A673 (cell line): ENCODE results near the gene PEX1. TPM values are rescaled to one million over a fixed set of nuclear protein-coding genes. Genes with fewer than 3 reads are reported as not detected.
A peak's percentile ranks its signal among the peaks of the same experiment; 100 is the strongest.

Source experiments
- BruUV-seq: library from RNA; stranded (reverse); fragments of 400-500 nt; replicated peaks from 2 replicates; lab custom pipeline; 2021; lab: Mats Ljungman, UMichigan
- CTCF ChIA-PET: fragments of 300-600 bp; sonication (Branson Sonifier 250); formaldehyde crosslinking; loops from one replicate; lab custom pipeline; 2022; ENCODE audit warnings: antibody characterized with exemption; lab: Charles Lee
- POLR2A ChIA-PET: fragments of 300-600 bp; sonication (Branson Sonifier 250); formaldehyde crosslinking; loops from one replicate; lab custom pipeline; 2022; ENCODE audit warnings: antibody characterized with exemption; ENCODE audit not compliant: low non-redundant PET; lab: Charles Lee
- DNase-seq: peaks from one replicate; pipeline ENCODE4 v3.0.0-alpha.2; 2015; ENCODE audit warnings: low spot score
- H3K27ac ChIP-seq: fragments of 200-600 bp; sonication (generic); 2 replicates; pipeline ENCODE4 v1.5.1; 2016; ENCODE audit warnings: mixed run types, low read depth, mild to moderate bottlenecking, mixed read lengths, antibody characterized with exemption, low read length; ENCODE audit not compliant: poor library complexity, severe bottlenecking
- H3K27me3 ChIP-seq: fragments of 200-600 bp; sonication (generic); replicated peaks from 2 replicates; pipeline ENCODE4 v1.6.1; 2017; ENCODE audit warnings: mixed run types, low read depth, mild to moderate bottlenecking, mixed read lengths, antibody characterized with exemption, low read length; ENCODE audit not compliant: insufficient read depth, poor library complexity
- H3K36me3 ChIP-seq: fragments of 200-600 bp; sonication (generic); 2 replicates; pipeline ENCODE4 v1.6.1; 2016; ENCODE audit warnings: mixed run types, mild to moderate bottlenecking, mixed read lengths, antibody characterized with exemption, low read length; ENCODE audit not compliant: insufficient read depth, poor library complexity, severe bottlenecking
- H3K4me1 ChIP-seq: fragments of 200-600 bp; sonication (generic); 2 replicates; pipeline ENCODE4 v1.6.1; 2017; ENCODE audit warnings: mixed run types, mild to moderate bottlenecking, mixed read lengths, antibody characterized with exemption, low read length; ENCODE audit not compliant: insufficient read depth, poor library complexity, severe bottlenecking
- H3K4me3 ChIP-seq: fragments of 200-600 bp; sonication (generic); 2 replicates; pipeline ENCODE4 v1.5.1; 2016; ENCODE audit warnings: low read depth, mixed run types, mild to moderate bottlenecking, mixed read lengths, low read length; ENCODE audit not compliant: poor library complexity, severe bottlenecking
- H3K9me3 ChIP-seq: fragments of 200-600 bp; sonication (generic); 2 replicates; pipeline ENCODE4 v1.6.1; 2016; ENCODE audit warnings: mixed run types, low read depth, mild to moderate bottlenecking, mixed read lengths, antibody characterized with exemption, low read length; ENCODE audit not compliant: poor library complexity, severe bottlenecking
- CTCF ChIP-seq: fragments of 300-800, 200-600 bp; sonication (generic); conservative IDR thresholded peaks from 2 replicates; pipeline ENCODE4 v1.5.1; 2017; ENCODE audit warnings: low read depth, mild to moderate bottlenecking, antibody characterized with exemption, low read length, moderate library complexity, mixed read lengths
- EZH2 ChIP-seq: fragments of 200-600 bp; sonication (generic); IDR thresholded peaks from 2 replicates; pipeline ENCODE4 v1.6.1; 2017; ENCODE audit warnings: borderline replicate concordance, low read depth, mild to moderate bottlenecking, mixed read lengths, antibody characterized with exemption, low read length; ENCODE audit not compliant: poor library complexity, severe bottlenecking
- intact Hi-C: fragments of 100-400 bp; cut with micrococcal nuclease; formaldehyde crosslinking; loops from one replicate; pipeline ENCODE4 v1.10.0; 2022; ENCODE audit not compliant: unreplicated experiment
- total RNA-seq: library from RNA; stranded (reverse); gene quantifications from 2 replicates; pipeline ENCODE4 v1.2.3, GENCODE V29; 2021

PEX1 gene
- total RNA-seq, 1 experiment from 2014 or later = 9.0 TPM

- no peaks in the 10 kb centered on the region for H3K36me3 ChIP-seq
- ChIA-PET POLR2A (no interaction called here), CTCF (no interaction called here)
- no peaks in the 10 kb centered on the region for H3K9me3 ChIP-seq
- no peak for TF ChIP-seq EZH2
- no peak for TF ChIP-seq CTCF
- H3K4me3 ChIP-seq = no peak overlapping the region
- no peak for DNase-seq
- no peak overlapping the region for H3K27ac ChIP-seq
- intact Hi-C loops = no loop called here
- no peaks in the 10 kb centered on the region for H3K27me3 ChIP-seq
- no TSS peak for BruUV-seq
- no peaks in the 10 kb centered on the region for H3K4me1 ChIP-seq
Measured at GRCh38 chr7:92520024-92520423, 8.3 kb downstream of the PEX1 start.

- TF ChIP-seq EZH2 = no peak
- TSS peak; percentile 31 for BruUV-seq
Measured at GRCh38 chr7:92517631-92518030, 10.7 kb downstream of the PEX1 start.

GRCh38 chr7:92513167-92513902, 15.0 kb downstream of the PEX1 start:
- DNase-seq = no peak
- Histone ChIP-seq H3K4me1 (no peaks in the 10 kb centered on the region), H3K27ac (no peak overlapping the region), H3K9me3 (no peaks in the 10 kb centered on the region), H3K36me3 (no peaks in the 10 kb centered on the region), H3K27me3 (no peaks in the 10 kb centered on the region), H3K4me3 (no peak overlapping the region)
- TF ChIP-seq EZH2 = no peak
- no peak for TF ChIP-seq CTCF
- no TSS peak for BruUV-seq
- POLR2A ChIA-PET = no interaction called here
- CTCF ChIA-PET = no interaction called here
- intact Hi-C loops = no loop called here

More at GRCh38 chr7:92517631-92518030, 10.7 kb downstream of the PEX1 start:
- Histone ChIP-seq H3K9me3 (no peaks in the 10 kb centered on the region), H3K4me3 (no peak overlapping the region), H3K27ac (no peak overlapping the region), H3K27me3 (no peaks in the 10 kb centered on the region), H3K4me1 (no peaks in the 10 kb centered on the region), H3K36me3 (no peaks in the 10 kb centered on the region)
- POLR2A ChIA-PET = no interaction called here
- intact Hi-C loops = no loop called here
- no peak for DNase-seq
- CTCF ChIA-PET = no interaction called here

GRCh38 chr7:92508946-92509345, 19.4 kb downstream of the PEX1 start:
- TF ChIP-seq EZH2 (no peak), CTCF (no peak)
- Histone ChIP-seq H3K4me3 (no peak overlapping the region), H3K4me1 (no peaks in the 10 kb centered on the region), H3K9me3 (no peaks in the 10 kb centered on the region), H3K36me3 (no peaks in the 10 kb centered on the region), H3K27me3 (no peaks in the 10 kb centered on the region), H3K27ac (no peak overlapping the region)
- intact Hi-C loops = no loop called here
- POLR2A ChIA-PET = no interaction called here
- CTCF ChIA-PET = no interaction called here
- DNase-seq = no peak
- BruUV-seq = no TSS peak
